Measurements from ENCODE around the gene MMP2.

MMP2 gene

DNA sequence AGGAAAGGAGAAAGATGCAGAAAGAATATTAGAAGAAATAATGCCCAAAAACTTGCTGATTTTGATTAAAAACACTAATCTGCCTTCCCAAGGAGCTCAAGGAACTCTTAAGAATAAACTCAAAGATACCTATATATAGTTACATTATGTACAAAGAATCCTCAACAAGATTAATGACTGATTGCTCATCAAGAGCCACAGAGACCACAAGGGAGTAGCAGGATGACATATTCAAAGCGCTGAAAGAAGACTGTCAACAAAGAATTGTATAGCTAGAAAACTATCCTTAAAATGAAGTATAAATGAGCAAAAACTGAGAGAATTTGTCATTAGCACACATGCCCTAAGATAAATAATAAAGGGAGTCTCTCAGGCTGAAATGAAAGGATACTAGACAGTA is 36.1 kb downstream of the MMP2 start:
- DNase-seq (ENCODE audit: low read depth) = no peak

DNA sequence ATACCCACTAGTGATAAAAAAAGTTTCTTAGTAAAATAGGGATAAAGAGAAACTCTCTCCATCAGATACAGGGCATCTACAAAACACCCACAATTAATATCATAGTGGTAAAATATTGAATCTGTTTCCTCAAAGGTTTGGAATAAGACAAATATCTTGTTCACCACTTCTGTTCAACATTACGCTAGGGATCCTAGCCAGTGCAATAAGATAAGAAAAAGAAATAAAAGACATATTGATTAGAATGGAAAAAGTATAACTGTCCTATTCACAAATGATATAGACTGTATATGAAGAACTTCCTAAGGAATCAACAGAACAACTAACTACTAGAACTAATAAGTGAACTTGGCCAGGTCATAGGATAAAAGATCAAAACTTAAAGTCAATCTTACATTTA is 42.8 kb downstream of the MMP2 start:
- no peak for DNase-seq (ENCODE audit: low read depth)

DNA sequence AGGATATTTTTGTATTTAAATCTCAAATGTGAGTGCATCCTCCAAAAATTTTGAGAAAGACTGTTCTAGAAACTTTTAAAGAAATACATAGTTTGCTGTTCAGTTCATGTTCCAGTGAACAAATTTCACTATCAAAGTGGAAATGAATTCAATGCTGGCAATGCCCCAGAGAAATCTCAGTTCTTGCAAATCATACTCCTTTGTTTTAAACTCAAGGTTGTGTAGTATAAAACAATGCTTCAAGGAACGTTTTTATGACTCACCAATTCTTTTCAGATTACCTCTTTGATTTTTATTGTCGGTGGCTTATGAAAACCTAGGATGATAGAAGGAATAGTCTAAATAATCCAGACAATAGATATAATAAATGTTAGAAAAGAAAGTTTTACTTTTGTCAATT is 47.4 kb downstream of the MMP2 start:
- no peak for DNase-seq (ENCODE audit: low read depth)

DNA sequence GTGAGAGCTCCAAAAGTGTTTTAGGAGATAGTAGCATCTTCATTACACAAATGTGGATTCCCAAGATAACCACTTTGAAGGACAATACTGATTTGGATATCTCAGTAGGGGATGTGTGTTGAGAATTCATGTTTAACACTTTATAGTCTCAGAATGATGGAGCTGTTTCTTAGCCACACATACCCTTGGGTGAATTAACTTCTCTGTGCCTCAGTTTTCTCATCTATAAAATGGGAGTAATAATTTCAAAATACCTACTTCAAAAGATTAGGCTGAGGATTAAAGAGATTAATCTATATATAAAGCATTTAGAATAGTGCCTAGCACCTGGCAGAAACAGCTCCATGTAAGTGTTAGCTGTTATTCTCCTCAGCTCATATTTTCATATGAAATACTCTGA is 48.9 kb downstream of the MMP2 start:
- no peak for DNase-seq (ENCODE audit: low read depth)

DNA sequence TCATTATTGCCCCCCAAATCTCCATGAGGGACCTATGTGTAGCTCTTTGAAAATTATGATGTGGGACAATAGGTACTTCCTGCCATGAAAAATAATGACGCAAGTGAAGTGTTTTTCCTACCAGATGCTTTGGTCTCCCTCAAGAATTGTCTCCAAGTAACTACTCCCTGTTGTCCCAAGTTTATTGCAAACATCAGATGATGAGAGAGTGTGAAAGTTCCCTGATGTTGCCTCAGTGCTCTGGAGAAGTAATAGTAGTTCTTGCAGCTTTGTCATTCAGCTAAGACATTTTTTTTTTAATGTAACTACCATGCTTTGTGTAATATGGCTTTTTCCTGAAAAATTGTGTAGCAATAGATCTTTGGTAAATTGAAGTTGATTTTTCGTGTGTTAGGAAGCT is 50.0 kb downstream of the MMP2 start:
- DNase-seq (ENCODE audit: low read depth) = no peak

DNA sequence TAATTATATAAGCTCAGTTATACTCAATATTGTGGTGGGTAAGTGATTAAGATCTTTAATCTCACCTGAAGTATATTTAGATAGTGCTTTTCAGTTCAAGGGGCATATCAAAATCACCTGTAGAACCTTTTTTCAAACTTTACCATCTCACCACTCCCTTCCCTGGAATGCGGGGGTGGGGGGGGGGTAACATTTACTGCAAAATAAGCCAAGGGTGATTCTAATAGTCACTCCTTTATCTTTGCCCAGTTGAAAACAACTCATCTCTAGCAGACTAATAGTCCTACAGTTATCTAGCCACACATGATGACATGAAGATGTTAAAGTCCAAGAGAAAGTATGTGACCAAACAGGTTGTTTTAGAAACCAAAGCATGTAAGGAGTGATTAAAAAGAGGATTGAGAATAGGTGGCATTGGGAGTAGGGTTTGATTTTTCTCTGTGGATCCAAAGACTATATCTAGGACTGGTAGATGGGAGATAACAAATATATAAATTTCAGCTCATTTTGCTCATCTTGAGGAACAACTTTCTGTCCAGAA is 51.4 kb downstream of the MMP2 start:
- no peak for DNase-seq (ENCODE audit: low read depth)

DNA sequence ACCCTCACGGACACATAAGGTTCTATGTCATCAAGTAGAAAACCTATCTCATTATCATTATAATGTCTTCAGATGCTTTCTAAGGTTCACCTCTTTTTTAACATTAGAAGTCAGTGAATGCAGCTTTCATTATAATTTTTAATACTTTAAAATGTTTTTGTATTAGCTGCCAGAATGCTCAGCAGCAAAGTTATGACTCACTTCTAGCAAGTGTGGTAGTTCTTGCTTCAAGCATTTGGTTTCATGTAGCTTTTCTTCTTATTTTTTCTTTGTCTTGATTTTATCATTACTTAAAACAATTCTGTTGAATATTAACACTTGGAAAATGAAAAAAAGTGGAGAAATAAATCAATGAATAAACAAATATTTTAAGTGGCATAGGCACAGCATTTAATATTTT is 53.2 kb downstream of the MMP2 start:
- no peak for DNase-seq (ENCODE audit: low read depth)

DNA sequence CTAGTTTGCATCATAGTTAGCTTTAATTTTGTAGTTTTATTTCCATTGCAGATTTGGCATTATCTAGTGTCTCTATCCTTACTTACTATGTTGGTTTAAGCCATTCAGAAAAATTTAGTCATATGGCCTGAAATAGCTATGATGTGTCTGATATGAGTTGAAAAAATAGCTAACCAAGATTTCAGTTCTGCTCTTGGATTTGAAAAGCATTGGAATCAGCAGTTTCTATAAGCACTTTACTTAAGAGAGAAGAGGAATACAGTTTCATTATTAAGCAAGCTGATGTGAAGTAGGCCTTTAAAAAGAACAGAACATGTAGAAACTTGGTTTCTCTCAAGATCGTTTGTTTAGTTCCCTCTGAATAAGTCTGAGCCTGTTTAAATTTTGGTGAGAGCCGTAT is 55.8 kb downstream of the MMP2 start:
- DNase-seq (ENCODE audit: low read depth) = no peak

DNA sequence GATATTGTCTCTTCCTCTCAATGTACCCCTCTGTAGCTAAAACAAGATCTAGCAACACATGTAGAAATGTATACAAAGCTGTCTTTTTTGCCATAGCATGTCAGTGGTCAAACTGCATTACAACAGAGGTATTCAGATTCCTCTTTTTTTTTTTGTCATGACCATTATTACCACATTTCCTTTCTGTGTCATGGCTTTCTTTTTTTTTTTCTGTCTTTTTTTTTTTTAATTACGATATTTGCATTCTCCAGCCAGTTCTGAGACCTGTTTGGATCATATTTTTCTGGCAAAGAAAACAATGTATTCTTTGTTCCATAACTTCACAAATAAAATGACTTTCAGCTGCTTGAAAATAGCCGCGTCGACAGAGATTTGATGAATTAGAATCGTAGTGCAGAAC is 60.1 kb downstream of the MMP2 start:
- DNase-seq (ENCODE audit: low read depth) = no peak

DNA sequence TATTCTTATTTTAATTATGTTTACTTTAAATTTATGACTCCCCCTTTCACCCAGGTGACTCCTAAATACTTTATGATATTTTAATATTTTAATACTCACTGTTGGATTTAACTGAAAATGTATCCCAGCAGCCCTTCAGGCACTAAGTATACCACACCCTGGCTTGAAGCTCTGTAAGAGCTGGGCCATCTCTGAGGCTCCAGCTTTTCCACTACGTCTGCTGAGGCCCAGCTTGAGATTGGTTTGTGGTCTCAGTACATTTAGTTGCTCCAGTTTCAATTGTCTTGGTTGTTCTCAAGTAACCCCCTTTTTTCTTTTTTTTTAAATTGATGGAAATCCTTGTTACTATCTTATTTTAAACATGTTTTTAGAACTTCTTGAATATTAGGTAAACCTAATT is 60.5 kb downstream of the MMP2 start:
- no peak for DNase-seq (ENCODE audit: low read depth)

DNA sequence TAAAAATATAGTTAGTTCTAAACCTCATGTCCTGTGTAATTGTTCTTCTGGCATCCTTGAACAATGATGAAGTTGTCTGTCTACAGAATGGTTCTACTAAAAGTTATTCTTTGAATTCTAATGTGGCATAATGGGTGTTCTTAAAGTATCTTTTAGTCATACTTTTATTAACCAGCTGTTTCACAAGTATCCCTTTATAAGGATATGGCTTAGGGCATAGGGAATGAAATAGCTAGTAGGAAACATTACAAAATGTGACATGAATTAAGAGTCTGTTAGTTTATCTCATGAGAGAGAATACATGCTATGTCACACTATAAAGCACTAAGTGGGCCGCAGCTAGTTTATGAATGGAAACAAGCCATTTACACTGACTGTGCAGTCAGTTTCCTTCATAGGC is 61.2 kb downstream of the MMP2 start:
- DNase-seq (ENCODE audit: low read depth) = no peak

DNA sequence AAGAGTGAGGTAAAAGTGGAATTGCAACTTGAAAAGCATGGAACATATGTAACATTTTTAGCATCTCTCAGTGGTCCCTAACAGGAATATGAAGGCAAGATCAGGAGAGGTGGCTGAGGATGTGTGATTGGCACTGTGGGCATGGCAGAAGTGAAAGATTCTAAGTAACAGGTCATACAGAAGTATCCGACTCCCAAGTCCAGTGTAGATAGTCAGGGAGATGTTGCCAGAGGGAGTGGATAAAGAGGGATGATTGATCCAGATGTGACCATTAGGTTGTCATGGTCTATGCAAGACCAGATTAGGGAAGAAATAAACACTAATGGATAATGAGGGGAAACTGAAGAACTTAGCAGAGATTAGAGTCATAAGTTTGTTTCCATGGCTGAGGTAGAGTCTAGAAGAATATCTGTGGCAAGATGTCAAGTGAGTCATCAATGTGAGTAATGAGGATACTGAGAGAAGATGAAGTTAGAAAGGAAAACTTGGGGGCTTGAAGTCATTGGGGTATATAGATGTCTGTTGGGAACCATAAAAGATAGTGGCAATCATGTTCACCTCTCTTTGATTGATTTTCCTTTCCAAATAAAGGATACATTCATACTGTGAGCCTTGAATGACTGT is 63.6 kb downstream of the MMP2 start:
- no peak for DNase-seq (ENCODE audit: low read depth)

DNA sequence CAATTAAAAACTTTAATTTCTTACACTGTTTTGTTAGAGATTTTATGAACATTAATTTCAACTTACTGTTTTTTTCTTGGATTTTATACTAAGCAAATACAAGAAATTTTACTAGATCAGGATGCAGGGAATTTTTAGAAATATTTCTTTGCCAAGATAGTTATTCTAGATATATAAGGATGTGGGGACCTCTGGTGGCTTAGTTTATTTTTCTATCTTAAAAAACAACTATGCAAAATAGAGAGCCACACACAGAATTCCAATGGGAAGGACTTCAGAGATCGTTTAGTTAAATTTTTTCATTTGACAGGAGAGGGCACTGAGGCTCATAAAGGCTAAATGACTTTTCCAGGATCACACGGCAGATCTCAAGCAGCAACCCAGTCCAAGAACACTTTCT is 64.5 kb downstream of the MMP2 start:
- DNase-seq (ENCODE audit: low read depth) = no peak

DNA sequence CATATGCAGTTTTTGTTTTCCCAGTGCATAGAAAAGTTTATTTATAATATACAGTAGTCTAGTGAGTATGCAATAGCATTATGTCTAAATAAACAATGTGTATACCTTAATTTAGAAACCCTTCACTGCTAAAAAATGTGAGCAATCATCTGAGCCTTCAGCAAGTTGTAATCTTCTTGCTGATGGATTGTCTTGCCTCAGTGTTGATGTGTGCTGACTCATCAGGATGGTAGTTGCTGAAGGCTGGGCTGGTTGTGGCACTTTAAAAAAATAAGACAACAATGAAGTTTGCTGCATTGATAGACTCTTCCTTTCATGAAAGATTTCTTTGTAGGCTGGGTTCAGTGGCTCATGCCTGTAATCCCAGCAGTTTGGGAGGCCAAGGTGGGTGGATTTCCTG is 73.6 kb downstream of the MMP2 start:
- DNase-seq (ENCODE audit: low read depth) = no peak

DNA sequence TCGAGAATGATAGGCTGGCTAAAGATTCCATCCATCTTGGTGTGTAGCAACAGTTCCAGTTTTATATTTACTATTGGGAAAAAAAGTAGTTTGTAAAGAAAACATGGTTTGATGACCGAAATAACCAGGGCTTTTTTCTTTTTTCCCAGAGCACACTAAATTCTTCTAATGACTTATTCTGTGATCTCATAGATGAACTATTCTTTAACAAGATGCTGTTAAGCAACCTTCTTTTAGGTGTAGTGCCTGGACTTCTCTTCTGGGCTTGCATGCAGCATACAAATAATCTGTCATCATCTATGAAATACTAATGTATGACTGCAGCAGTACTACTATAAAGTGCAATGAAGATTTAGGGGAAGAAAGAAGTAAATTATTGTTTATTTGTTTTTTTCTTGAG is 76.4 kb downstream of the MMP2 start:
- no peak for DNase-seq (ENCODE audit: low read depth)

Data from non-pigmented ciliary epithelial cell (primary cell).